Ascending aorta (tissue), 2 donors: ENCODE data around the gene MSI2. TPM values are rescaled to one million over a fixed set of nuclear protein-coding genes. Genes with fewer than 3 reads are reported as not detected.
A peak's percentile ranks its signal among the peaks of the same experiment; 100 is the strongest.

ENCODE experiments used
- DNase-seq, 2 donors: peaks; one replicate each; pipeline ENCODE4 v3.0.0-alpha.2; 2019; ENCODE audit warnings: low spot score in 2 of 2
- H3K27ac ChIP-seq, 2 donors: fragments of 200-600 bp; sonication (generic); one replicate each; pipeline ENCODE4 v1.5.1; 2016 to 2017; ENCODE audit warnings: mild to moderate bottlenecking in 1 of 2
- H3K27me3 ChIP-seq: fragments of 200-600 bp; sonication (generic); one replicate; pipeline ENCODE4 v1.5.1; 2017
- H3K36me3 ChIP-seq, 2 donors: fragments of 200-600 bp; sonication (generic); one replicate each; pipeline ENCODE4 v1.5.1; 2016
- H3K4me1 ChIP-seq, 2 donors: fragments of 200-600 bp; sonication (generic); one replicate each; pipeline ENCODE4 v1.5.1; 2016 to 2017; ENCODE audit warnings: mild to moderate bottlenecking in 1 of 2
- H3K4me3 ChIP-seq, 2 donors: fragments of 200-600 bp; sonication (generic); one replicate each; pipeline ENCODE4 v1.5.1; 2016 to 2017; ENCODE audit warnings: mild to moderate bottlenecking in 1 of 2
- H3K9me3 ChIP-seq, 2 donors: fragments of 200-600 bp; sonication (generic); one replicate each; pipeline ENCODE4 v1.5.1; 2016
- intact Hi-C: fragments of 100-400 bp; cut with DNase I; formaldehyde crosslinking; loops from one replicate; pipeline ENCODE4 v1.15.1; 2023
- total RNA-seq: library from RNA; depleted of rRNA; stranded (reverse); fragments of >200 nt; gene quantifications from one replicate; pipeline ENCODE4 v1.1.0, GENCODE V29; 2016
- TF ChIP-seq, protein P1 (sequence below), 3 experiments: fragments of 200-600 bp in 2 of 3; fragments of 450-650 bp in 1 of 3; sonication (generic) in 2 of 3; IDR thresholded peaks; one replicate each; pipeline ENCODE4 v1.5.1; 2016 to 2019; ENCODE audit warnings: antibody characterized with exemption in 3 of 3, mild to moderate bottlenecking in 1 of 3, moderate library complexity in 1 of 3

The MSI2 gene
- total RNA-seq, 1 donor from 2014 or later, result 11.7 TPM

DNA sequence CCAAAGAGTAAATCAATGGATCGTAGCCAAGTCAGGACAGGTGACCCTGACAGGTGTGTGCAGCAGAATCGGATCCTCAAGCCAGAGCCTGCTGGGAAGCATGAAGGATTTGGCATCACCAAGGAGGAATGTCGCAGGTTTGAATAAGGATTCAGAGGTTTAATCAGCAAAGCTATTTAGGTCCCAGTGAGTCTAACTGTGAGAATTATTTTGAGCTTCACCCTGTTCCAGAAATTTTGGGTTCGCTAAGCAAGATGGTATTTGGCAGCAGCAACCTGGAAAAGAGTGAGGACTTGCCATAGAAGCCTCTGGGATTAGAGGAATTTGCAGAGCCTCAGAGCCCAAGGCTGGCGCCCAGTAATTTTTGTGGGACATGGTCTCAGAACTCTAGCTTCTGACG lies 315.7 kb downstream of the MSI2 start:
- Histone ChIP-seq H3K9me3 (no peaks in the 10 kb centered on the region), H3K27ac (peak overlapping the region; percentile 79 to 88), H3K4me3 (no peak overlapping the region), H3K36me3 (no peaks in the 10 kb centered on the region), H3K27me3 (no peaks in the 10 kb centered on the region), H3K4me1 (peaks cover 11 to 37% of the 10 kb centered on the region in 2 donors)
- peak in 1 of 2 donors; percentile 81 for DNase-seq
- intact Hi-C loops, result loop anchor here (2.0 kb wide), 1 partner anchor 17 kb away; no protein-coding TSS in a partner anchor
- TF ChIP-seq, protein P1, sequence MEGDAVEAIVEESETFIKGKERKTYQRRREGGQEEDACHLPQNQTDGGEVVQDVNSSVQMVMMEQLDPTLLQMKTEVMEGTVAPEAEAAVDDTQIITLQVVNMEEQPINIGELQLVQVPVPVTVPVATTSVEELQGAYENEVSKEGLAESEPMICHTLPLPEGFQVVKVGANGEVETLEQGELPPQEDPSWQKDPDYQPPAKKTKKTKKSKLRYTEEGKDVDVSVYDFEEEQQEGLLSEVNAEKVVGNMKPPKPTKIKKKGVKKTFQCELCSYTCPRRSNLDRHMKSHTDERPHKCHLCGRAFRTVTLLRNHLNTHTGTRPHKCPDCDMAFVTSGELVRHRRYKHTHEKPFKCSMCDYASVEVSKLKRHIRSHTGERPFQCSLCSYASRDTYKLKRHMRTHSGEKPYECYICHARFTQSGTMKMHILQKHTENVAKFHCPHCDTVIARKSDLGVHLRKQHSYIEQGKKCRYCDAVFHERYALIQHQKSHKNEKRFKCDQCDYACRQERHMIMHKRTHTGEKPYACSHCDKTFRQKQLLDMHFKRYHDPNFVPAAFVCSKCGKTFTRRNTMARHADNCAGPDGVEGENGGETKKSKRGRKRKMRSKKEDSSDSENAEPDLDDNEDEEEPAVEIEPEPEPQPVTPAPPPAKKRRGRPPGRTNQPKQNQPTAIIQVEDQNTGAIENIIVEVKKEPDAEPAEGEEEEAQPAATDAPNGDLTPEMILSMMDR (IDR thresholded peaks at IDR 0.05), result no peak

DNA sequence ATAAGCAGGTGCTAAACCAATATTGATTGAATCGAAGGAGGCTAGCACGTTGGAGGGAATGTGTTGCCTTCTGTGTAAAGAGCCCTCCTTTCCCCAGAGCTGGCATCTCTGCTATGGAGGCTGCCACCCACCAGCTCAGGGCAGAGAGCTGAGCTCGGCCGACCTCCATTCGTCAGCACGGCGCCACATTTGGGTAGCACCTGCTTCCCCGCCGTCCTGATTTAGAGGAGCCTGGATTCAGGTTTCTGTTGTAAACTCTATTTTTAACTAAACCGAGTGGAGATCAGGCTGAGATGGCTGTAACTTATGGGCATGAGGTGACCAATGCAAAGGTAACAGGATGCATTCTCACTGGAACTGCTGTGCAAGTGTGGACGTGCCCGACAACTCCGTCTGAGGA lies 316.3 kb downstream of the MSI2 start:
- Histone ChIP-seq H3K9me3 (no peaks in the 10 kb centered on the region), H3K4me3 (no peak overlapping the region), H3K4me1 (peaks cover 11 to 37% of the 10 kb centered on the region in 2 donors), H3K27ac (peak overlapping the region; percentile 79 to 88), H3K27me3 (no peaks in the 10 kb centered on the region), H3K36me3 (no peaks in the 10 kb centered on the region)
- no peak for DNase-seq
- TF ChIP-seq, protein P1 (IDR thresholded peaks at IDR 0.05), result no peak
- intact Hi-C loops, result loop anchor here (2.0 kb wide), 1 partner anchor 16 kb away; no protein-coding TSS in a partner anchor

DNA sequence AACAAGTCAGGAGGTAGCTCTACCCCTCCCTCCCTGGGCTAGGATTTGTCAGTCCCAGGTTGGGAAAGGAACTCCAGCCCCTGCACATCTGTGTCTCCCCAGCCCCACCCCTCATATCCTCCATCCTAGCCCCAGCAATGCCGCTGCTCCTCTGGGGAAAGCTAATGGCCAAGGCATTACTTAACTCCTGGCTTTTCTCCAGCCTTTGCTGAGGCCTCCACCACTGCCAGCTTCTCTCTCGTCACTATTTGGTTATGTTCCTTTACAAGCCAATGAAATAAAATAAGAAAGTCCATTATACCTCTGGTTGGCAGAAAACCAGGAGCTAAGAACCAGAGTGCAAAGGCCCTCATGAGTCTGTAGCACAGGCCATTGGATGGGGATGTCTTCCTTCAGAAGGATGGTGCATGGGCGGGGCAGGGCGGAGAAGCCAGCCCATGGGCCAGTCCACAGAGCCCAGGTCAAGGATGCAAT lies 317.8 kb downstream of the MSI2 start:
- intact Hi-C loops, result no loop called here
- Histone ChIP-seq H3K4me3 (no peak overlapping the region), H3K9me3 (no peaks in the 10 kb centered on the region), H3K27ac (peak overlapping the region; percentile 79 to 88), H3K27me3 (no peaks in the 10 kb centered on the region), H3K36me3 (no peaks in the 10 kb centered on the region), H3K4me1 (peaks cover 11 to 37% of the 10 kb centered on the region in 2 donors)
- peak; percentile 27 to 86 for DNase-seq
- TF ChIP-seq, protein P1 (IDR thresholded peaks at IDR 0.05), result no peak

DNA sequence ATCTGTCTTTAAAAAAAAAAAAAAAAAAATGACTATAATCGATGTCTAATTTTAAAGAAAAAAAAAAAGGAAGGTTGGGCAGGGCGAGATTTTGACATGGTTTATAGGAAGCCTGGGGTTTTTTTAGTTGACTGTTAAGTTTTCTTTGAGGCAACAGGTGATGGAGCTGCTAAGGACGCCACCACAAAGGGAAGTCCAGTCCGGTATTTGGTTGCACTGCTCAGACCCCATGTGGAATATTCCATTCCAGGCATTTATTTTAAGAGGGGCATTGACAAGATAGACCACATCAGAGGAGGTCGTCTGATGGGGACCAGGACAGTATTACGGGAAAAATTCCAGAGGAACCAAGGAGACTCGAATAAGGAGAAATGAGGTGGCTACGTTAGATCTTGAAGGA lies 320.4 kb downstream of the MSI2 start:
- no peaks in the 10 kb centered on the region for H3K27me3 ChIP-seq
- peaks cover 7 to 23% of the 10 kb centered on the region in 2 donors for H3K4me1 ChIP-seq
- DNase-seq, result no peak
- H3K9me3 ChIP-seq, result no peaks in the 10 kb centered on the region
- no peak overlapping the region for H3K27ac ChIP-seq
- no peak overlapping the region for H3K4me3 ChIP-seq
- TF ChIP-seq, protein P1 (IDR thresholded peaks at IDR 0.05), result no peak
- intact Hi-C loops, result no loop called here
- no peaks in the 10 kb centered on the region for H3K36me3 ChIP-seq

DNA sequence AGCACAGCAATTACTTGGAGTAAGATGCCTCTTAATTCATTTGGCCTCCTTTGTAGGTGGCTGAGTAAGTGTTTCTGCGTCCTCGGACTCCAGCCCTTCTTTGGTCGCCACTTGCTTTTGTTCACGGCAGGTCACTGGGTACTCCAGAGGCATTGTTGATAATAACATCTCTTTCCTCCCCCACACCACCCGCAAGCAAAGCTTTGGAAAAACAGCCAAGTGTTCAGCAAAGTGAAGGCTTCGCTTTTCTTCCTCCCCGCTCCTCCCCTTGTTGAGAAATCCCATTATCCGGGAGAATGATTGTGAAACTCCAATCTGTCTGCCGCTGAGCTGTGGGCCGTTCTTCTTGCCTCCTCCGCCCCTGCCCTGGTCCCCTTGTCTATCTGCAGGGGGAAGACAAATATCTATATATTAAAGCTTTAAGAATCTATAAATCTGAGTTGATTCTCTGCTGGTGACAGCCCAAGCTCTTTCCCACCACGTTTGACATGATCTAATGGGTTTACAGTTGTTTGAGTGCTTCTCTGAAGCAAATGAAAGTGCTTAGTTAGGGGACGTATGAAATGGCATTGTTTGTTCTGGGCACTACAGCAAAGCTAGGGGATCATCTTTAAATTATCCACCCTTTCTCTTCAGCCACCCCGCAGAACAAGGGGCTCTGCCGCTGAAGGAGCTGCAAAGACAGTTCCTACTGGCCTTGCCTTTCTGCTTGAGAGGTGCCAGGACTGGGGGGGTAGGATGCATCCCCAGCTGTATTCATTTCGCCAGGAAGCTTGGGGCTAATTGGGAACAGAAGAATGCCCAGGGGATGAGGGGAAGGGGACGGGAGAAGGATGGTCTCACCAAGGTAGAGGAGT lies 321.7 kb downstream of the MSI2 start:
- peak overlapping the region in 1 of 2 donors; percentile 29 for H3K4me3 ChIP-seq
- no peaks in the 10 kb centered on the region for H3K27me3 ChIP-seq
- TF ChIP-seq, protein P1 (IDR thresholded peaks at IDR 0.05), result no peak
- H3K36me3 ChIP-seq, result no peaks in the 10 kb centered on the region
- peaks cover 0 to 15% of the 10 kb centered on the region in 2 donors for H3K4me1 ChIP-seq
- intact Hi-C loops, result no loop called here
- H3K27ac ChIP-seq, result no peak overlapping the region
- no peaks in the 10 kb centered on the region for H3K9me3 ChIP-seq
- DNase-seq, result no peak
